ENCODE data around the gene IFIT1. TPM values are rescaled to one million over a fixed set of nuclear protein-coding genes. Genes with fewer than 3 reads are reported as not detected.

IFIT1 gene
- total RNA-seq, 1 donor from 2014 or later = 20.4 TPM

DNA sequence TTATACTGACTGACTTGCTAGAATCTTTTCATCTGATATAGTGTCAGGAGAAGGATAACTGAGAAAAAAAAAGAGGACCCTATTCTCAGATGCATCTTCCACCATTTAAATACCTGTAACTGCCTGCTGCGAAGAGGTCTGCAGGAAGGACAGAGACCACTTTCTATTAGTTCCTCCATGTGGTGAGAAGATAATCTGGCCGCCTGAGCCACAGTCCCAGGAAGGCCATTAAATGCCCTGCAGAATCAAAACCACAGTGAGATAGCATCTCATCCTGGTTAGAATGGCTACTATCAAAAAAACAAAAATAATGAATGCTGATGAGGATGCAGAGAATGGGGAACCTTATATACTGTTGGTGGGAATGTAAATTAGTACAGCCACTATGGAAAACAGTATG lies 34.4 kb upstream of the IFIT1 start:
- peaks cover 4% of the 10 kb centered on the region for H3K9me3 Mint-ChIP-seq (ENCODE audit: unreplicated experiment)
- H3K27ac Mint-ChIP-seq (ENCODE audit: unreplicated experiment) = no peak overlapping the region
- DNase-seq (ENCODE audit: extremely low spot score, unreplicated experiment) = no peak
- peaks cover 17% of the 10 kb centered on the region for H3K4me1 Mint-ChIP-seq (ENCODE audit: unreplicated experiment)
- H3K4me3 Mint-ChIP-seq (ENCODE audit: unreplicated experiment) = no peak overlapping the region
- H3K36me3 Mint-ChIP-seq (ENCODE audit: unreplicated experiment) = peaks cover 5% of the 10 kb centered on the region
- no peaks in the 10 kb centered on the region for H3K27me3 Mint-ChIP-seq (ENCODE audit: unreplicated experiment)
- TF ChIP-seq, protein P1, sequence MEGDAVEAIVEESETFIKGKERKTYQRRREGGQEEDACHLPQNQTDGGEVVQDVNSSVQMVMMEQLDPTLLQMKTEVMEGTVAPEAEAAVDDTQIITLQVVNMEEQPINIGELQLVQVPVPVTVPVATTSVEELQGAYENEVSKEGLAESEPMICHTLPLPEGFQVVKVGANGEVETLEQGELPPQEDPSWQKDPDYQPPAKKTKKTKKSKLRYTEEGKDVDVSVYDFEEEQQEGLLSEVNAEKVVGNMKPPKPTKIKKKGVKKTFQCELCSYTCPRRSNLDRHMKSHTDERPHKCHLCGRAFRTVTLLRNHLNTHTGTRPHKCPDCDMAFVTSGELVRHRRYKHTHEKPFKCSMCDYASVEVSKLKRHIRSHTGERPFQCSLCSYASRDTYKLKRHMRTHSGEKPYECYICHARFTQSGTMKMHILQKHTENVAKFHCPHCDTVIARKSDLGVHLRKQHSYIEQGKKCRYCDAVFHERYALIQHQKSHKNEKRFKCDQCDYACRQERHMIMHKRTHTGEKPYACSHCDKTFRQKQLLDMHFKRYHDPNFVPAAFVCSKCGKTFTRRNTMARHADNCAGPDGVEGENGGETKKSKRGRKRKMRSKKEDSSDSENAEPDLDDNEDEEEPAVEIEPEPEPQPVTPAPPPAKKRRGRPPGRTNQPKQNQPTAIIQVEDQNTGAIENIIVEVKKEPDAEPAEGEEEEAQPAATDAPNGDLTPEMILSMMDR (IDR thresholded peaks at IDR 0.05) = no peak

DNA sequence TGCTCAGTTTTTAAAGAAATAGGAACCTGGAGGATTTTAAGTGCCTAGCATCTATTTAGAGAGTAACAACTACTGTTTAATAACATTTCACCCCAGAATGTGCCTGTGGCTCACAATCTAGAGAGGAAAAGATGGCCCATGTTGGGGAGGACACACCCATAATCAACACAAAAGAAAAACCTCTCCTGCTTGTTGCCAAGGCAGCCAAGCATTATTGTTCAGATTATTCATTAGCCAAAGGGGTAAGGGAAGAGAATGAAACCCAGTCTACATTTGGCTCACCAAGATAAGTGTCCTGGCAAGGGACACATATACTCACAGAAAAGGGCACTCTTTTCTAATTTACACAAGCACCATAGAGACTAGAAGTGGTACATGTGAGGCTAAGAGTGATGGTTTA lies 32.3 kb upstream of the IFIT1 start:
- H3K27me3 Mint-ChIP-seq (ENCODE audit: unreplicated experiment) = no peaks in the 10 kb centered on the region
- H3K4me3 Mint-ChIP-seq (ENCODE audit: unreplicated experiment) = no peak overlapping the region
- H3K9me3 Mint-ChIP-seq (ENCODE audit: unreplicated experiment) = no peaks in the 10 kb centered on the region
- H3K4me1 Mint-ChIP-seq (ENCODE audit: unreplicated experiment) = peaks cover 9% of the 10 kb centered on the region
- no peak overlapping the region for H3K27ac Mint-ChIP-seq (ENCODE audit: unreplicated experiment)
- TF ChIP-seq, protein P1 (IDR thresholded peaks at IDR 0.05) = no peak
- no peak for DNase-seq (ENCODE audit: extremely low spot score, unreplicated experiment)
- H3K36me3 Mint-ChIP-seq (ENCODE audit: unreplicated experiment) = no peaks in the 10 kb centered on the region

GRCh38 chr10:89362929-89363328 lies 29.5 kb upstream of the IFIT1 start:
- no peak for DNase-seq (ENCODE audit: extremely low spot score, unreplicated experiment)
- Mint-ChIP-seq H3K4me1 (ENCODE audit: unreplicated experiment) (peaks cover 8% of the 10 kb centered on the region), H3K36me3 (ENCODE audit: unreplicated experiment) (peaks cover 3% of the 10 kb centered on the region), H3K9me3 (ENCODE audit: unreplicated experiment) (no peaks in the 10 kb centered on the region), H3K4me3 (ENCODE audit: unreplicated experiment) (no peak overlapping the region), H3K27ac (ENCODE audit: unreplicated experiment) (no peak overlapping the region), H3K27me3 (ENCODE audit: unreplicated experiment) (no peaks in the 10 kb centered on the region)
- TF ChIP-seq, protein P1 (IDR thresholded peaks at IDR 0.05) = no peak

DNA sequence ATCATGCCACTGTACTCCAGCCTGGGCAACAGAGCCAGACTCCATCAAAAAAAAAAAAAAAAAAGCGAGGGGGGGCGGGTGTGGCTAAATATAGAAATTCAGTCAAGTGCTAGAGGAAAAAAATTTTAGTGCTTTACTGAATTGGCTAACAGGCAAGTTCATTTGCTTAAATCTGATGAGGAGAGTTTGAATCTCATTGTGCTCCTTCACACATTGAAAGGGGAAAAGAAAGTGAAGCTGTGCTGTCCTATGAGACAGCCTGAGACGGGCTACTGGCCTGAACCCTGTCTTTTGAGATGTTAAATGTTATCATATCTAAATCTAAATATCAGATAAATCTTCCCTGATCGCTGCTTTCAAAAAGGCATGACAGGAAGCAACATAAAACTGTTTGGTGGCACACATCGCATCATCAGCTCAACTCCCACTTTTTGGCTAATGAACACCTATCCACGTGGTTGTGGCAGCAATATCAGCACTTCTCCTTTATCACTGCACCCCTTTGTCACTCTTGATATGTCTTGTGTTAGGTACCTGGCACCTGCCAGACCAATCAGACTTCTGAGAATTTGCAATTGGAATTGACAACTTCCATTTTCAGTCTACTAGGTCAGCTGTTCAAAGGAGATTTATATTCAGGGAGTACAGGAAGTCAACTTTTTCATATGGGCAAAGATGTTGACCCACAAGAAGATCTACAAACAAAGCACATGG lies 28.5 kb upstream of the IFIT1 start:
- H3K9me3 Mint-ChIP-seq (ENCODE audit: unreplicated experiment) = no peaks in the 10 kb centered on the region
- no peak overlapping the region for H3K4me3 Mint-ChIP-seq (ENCODE audit: unreplicated experiment)
- peaks cover 3% of the 10 kb centered on the region for H3K36me3 Mint-ChIP-seq (ENCODE audit: unreplicated experiment)
- TF ChIP-seq, protein P1 (IDR thresholded peaks at IDR 0.05) = no peak
- H3K4me1 Mint-ChIP-seq (ENCODE audit: unreplicated experiment) = peaks cover 10% of the 10 kb centered on the region
- no peaks in the 10 kb centered on the region for H3K27me3 Mint-ChIP-seq (ENCODE audit: unreplicated experiment)
- no peak for DNase-seq (ENCODE audit: extremely low spot score, unreplicated experiment)
- no peak overlapping the region for H3K27ac Mint-ChIP-seq (ENCODE audit: unreplicated experiment)

GRCh38 chr10:89364531-89364930 lies 27.9 kb upstream of the IFIT1 start:
- Mint-ChIP-seq H3K27ac (ENCODE audit: unreplicated experiment) (no peak overlapping the region), H3K27me3 (ENCODE audit: unreplicated experiment) (no peaks in the 10 kb centered on the region), H3K9me3 (ENCODE audit: unreplicated experiment) (no peaks in the 10 kb centered on the region), H3K4me1 (ENCODE audit: unreplicated experiment) (peaks cover 13% of the 10 kb centered on the region), H3K36me3 (ENCODE audit: unreplicated experiment) (peaks cover 3% of the 10 kb centered on the region), H3K4me3 (ENCODE audit: unreplicated experiment) (no peak overlapping the region)
- TF ChIP-seq, protein P1 (IDR thresholded peaks at IDR 0.05) = no peak
- no peak for DNase-seq (ENCODE audit: extremely low spot score, unreplicated experiment)
